Bronchial epithelial cell (primary cell): ENCODE measurements around the gene NRSN2. TPM values are rescaled to one million over a fixed set of nuclear protein-coding genes. Genes with fewer than 3 reads are reported as not detected.
A peak's percentile ranks its signal among the peaks of the same experiment; 100 is the strongest.

Experiments used
- DNase-seq: peaks from one replicate; pipeline ENCODE4 v3.0.0-alpha.2; 2010; ENCODE audit warnings: low read depth
- FAIRE-seq: peaks from 2 replicates; lab custom pipeline; 2011; peaks lifted over from hg19 to GRCh38; lab: Jason Lieb, UNC
- H3K27me3 ChIP-seq: 2 replicates; pipeline ENCODE4 v1.5.1; 2011; ENCODE audit warnings: low read length; ENCODE audit not compliant: control insufficient read depth, insufficient read depth
- H3K36me3 ChIP-seq: 2 replicates; pipeline ENCODE4 v1.5.1; 2011; ENCODE audit warnings: low read length; ENCODE audit not compliant: control insufficient read depth, insufficient read depth
- H3K4me3 ChIP-seq: 2 replicates; pipeline ENCODE4 v1.5.1; 2011; ENCODE audit warnings: mild to moderate bottlenecking, low read depth, low read length, control low read depth
- CTCF ChIP-seq: IDR thresholded peaks from 2 replicates; pipeline ENCODE4 v1.5.1; 2011; ENCODE audit warnings: mild to moderate bottlenecking, moderate library complexity, low read length, control low read depth, inconsistent platforms; ENCODE audit not compliant: insufficient read depth, severe bottlenecking
- total RNA-seq: library from RNA; depleted of rRNA; stranded (reverse); fragments of >200 nt; gene quantifications from 2 replicates; pipeline ENCODE4 v1.2.1, GENCODE V29; 2014

Gene NRSN2
- total RNA-seq, 1 donor from 2014 or later, result 2.1 TPM

- no peaks in the 10 kb centered on the region for H3K27me3 ChIP-seq
- FAIRE-seq (peak; percentile 93), DNase-seq (no peak)
- H3K36me3 ChIP-seq, result peaks cover 40% of the 10 kb centered on the region
- no peak for TF ChIP-seq CTCF
- H3K4me3 ChIP-seq, result no peak overlapping the region
These were observed 49.9 kb downstream of the NRSN2 start for GRCh38 chr20:396619-397431.

- H3K4me3 ChIP-seq, result no peak overlapping the region
- no peak for DNase-seq
- no peaks in the 10 kb centered on the region for H3K27me3 ChIP-seq
- peaks cover 35% of the 10 kb centered on the region for H3K36me3 ChIP-seq
- no peak for FAIRE-seq
- no peak for TF ChIP-seq CTCF
These were observed 50.7 kb downstream of the NRSN2 start for GRCh38 chr20:397432-398237.

GRCh38 chr20:399182-399707, 52.3 kb downstream of the NRSN2 start:
- TF ChIP-seq CTCF, result no peak
- Histone ChIP-seq H3K4me3 (no peak overlapping the region), H3K27me3 (no peaks in the 10 kb centered on the region), H3K36me3 (peaks cover 26% of the 10 kb centered on the region)
- no peak for DNase-seq
- FAIRE-seq, result no peak

DNA sequence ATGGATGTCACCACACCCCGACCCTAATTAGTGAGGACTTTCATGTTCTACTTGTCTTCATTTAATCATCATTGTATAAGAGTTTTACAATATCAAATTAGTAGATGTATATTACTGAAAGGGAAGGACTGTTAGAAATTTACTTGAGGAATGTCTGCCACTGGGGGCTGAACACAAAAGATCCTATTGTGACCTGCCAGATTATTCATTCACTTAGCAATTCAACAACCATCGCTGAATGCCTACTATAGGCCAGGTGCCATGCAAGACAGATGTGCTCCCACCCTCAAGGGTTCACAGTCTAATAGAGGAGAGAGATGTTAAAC, 53.2 kb downstream of the NRSN2 start:
- Histone ChIP-seq H3K36me3 (peaks cover 20% of the 10 kb centered on the region), H3K4me3 (no peak overlapping the region), H3K27me3 (no peaks in the 10 kb centered on the region)
- DNase-seq (no peak), FAIRE-seq (no peak)
- TF ChIP-seq CTCF, result no peak

GRCh38 chr20:400454-401275, 53.8 kb downstream of the NRSN2 start:
- Histone ChIP-seq H3K4me3 (no peak overlapping the region), H3K27me3 (no peaks in the 10 kb centered on the region), H3K36me3 (peaks cover 16% of the 10 kb centered on the region)
- FAIRE-seq (no peak), DNase-seq (peak; percentile 21)
- TF ChIP-seq CTCF, result no peak
